Endodermal cell (in vitro differentiated cells): Measurements from ENCODE around the gene CCR2. TPM values are rescaled to one million over a fixed set of nuclear protein-coding genes. Genes with fewer than 3 reads are reported as not detected.

ENCODE experiments used
- DNase-seq: peaks from one replicate; pipeline ENCODE4 v3.0.0-alpha.2; 2017
- H3K27ac ChIP-seq: 2 replicates; pipeline ENCODE4 v1.5.1; 2013; ENCODE audit warnings: mild to moderate bottlenecking, low read depth, low read length, moderate library complexity
- H3K27me3 ChIP-seq: 2 replicates; pipeline ENCODE4 v1.6.1; 2013; ENCODE audit warnings: mild to moderate bottlenecking, low read length, moderate library complexity; ENCODE audit not compliant: insufficient read depth, control insufficient read depth, poor library complexity, severe bottlenecking
- H3K36me3 ChIP-seq: 2 replicates; pipeline ENCODE4 v1.7.0; 2013; ENCODE audit warnings: mild to moderate bottlenecking, low read length, moderate library complexity; ENCODE audit not compliant: control insufficient read depth, insufficient read depth
- H3K4me1 ChIP-seq: one replicate; pipeline ENCODE4 v1.7.0; 2013; ENCODE audit warnings: low read length; ENCODE audit not compliant: control insufficient read depth, insufficient read depth
- H3K4me3 ChIP-seq: 2 replicates; pipeline ENCODE4 v1.5.1; 2013; ENCODE audit warnings: mild to moderate bottlenecking, low read length, moderate library complexity
- H3K9ac ChIP-seq: 2 replicates; pipeline ENCODE4 v1.6.1; 2013; ENCODE audit warnings: mild to moderate bottlenecking, low read length, moderate library complexity; ENCODE audit not compliant: poor library complexity, severe bottlenecking; ENCODE audit errors: extremely low read depth
- H3K9me3 ChIP-seq: 2 replicates; pipeline ENCODE4 v1.6.1; 2013; ENCODE audit warnings: mild to moderate bottlenecking, low read length, moderate library complexity; ENCODE audit not compliant: control insufficient read depth
- H3K27ac Mint-ChIP-seq: 2 replicates; pipeline ENCODE4 v1.8.0; 2020; ENCODE audit warnings: mixed read lengths
- H3K27me3 Mint-ChIP-seq: 2 replicates; pipeline ENCODE4 v1.8.0; 2021; ENCODE audit warnings: mild to moderate bottlenecking, mixed read lengths; ENCODE audit not compliant: insufficient read depth
- H3K36me3 Mint-ChIP-seq: 2 replicates; pipeline ENCODE4 v1.8.0; 2020; ENCODE audit warnings: low read depth, mixed read lengths
- H3K4me1 Mint-ChIP-seq: 2 replicates; pipeline ENCODE4 v1.8.0; 2020; ENCODE audit warnings: mixed read lengths
- H3K4me3 Mint-ChIP-seq: 2 replicates; pipeline ENCODE4 v1.8.0; 2020; ENCODE audit warnings: mild to moderate bottlenecking, moderate library complexity, mixed read lengths
- H3K9me3 Mint-ChIP-seq: 2 replicates; pipeline ENCODE4 v1.8.0; 2020; ENCODE audit warnings: mild to moderate bottlenecking, mixed read lengths
- CTCF ChIP-seq: fragments of 200-600 bp; sonication (generic); conservative IDR thresholded peaks from 2 replicates; pipeline ENCODE4 v1.5.0; 2021; ENCODE audit warnings: antibody characterized with exemption, mild to moderate bottlenecking
- WGBS, 2 experiments: methylation state at CpG; one replicate each; pipeline versions ENCODE4 v1.1.5 to v1.1.7; 2013; ENCODE audit warnings: missing lambda C conversion rate in 2 of 2, mixed read lengths in 1 of 2; ENCODE audit not compliant: insufficient coverage in 1 of 2, insufficient read length in 1 of 2; 5-methylcytosine and 5-hydroxymethylcytosine counted together
- total RNA-seq, 2 donors: library from RNA; stranded (reverse); fragmentation: NEBNext Ultra II Directional in 1 of 2; extraction: Animal tissue kit (Norgen Biotek cat#: 25700) in 1 of 2; gene quantifications; 2 replicates in 1 of 2; 3 replicates in 1 of 2; pipeline ENCODE4 v1.2.1, GENCODE V29; 2021

The CCR2 gene
- total RNA-seq, 2 donors from 2014 or later = not detected

- Histone ChIP-seq H3K27ac (no peak within 1 kb of the TSS), H3K9me3 (peaks cover 4% of the 10 kb centered on the region), H3K4me3 (no peak within 1 kb of the TSS), H3K36me3 (no peaks in the 10 kb centered on the region), H3K9ac (no peak within 1 kb of the TSS), H3K4me1 (no peaks in the 10 kb centered on the region), H3K27me3 (no peaks in the 10 kb centered on the region)
- Mint-ChIP-seq H3K4me3 (no peak within 1 kb of the TSS), H3K9me3 (peaks cover 5% of the 10 kb centered on the region), H3K4me1 (no peaks in the 10 kb centered on the region), H3K27me3 (no peaks in the 10 kb centered on the region), H3K36me3 (no peaks in the 10 kb centered on the region), H3K27ac (no peak within 1 kb of the TSS)
- WGBS, 2 experiments = 80 to 89% methylated on average over 20 of the region's 20 CpGs
- TF ChIP-seq CTCF = no peak
- no peak for DNase-seq
Observed at GRCh38 chr3:46406788-46407611, 53.1 kb downstream of the CCR2 start, which contains the start of the genes CCR5AS and CCRL2. TSS of gene CCR5AS (minus strand) at chr3:46407066. TSS of gene CCRL2 (plus strand) at chr3:46407259. CDS start at chr3:46408080, 821 bp downstream.

DNA sequence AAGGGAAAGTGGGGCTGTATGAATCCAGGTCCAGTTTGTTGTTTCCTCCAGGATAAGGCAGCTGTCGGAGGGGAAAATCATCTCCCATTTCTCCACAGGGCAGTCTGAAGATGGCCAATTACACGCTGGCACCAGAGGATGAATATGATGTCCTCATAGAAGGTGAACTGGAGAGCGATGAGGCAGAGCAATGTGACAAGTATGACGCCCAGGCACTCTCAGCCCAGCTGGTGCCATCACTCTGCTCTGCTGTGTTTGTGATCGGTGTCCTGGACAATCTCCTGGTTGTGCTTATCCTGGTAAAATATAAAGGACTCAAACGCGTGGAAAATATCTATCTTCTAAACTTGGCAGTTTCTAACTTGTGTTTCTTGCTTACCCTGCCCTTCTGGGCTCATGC lies 54.1 kb downstream of the CCR2 start:
- Histone ChIP-seq H3K9me3 (peaks cover 1% of the 10 kb centered on the region), H3K36me3 (no peaks in the 10 kb centered on the region), H3K9ac (no peak overlapping the region), H3K27ac (no peak overlapping the region), H3K4me3 (no peak overlapping the region), H3K27me3 (no peaks in the 10 kb centered on the region), H3K4me1 (no peaks in the 10 kb centered on the region)
- Mint-ChIP-seq H3K9me3 (peaks cover 2% of the 10 kb centered on the region), H3K27me3 (no peaks in the 10 kb centered on the region), H3K27ac (no peak overlapping the region), H3K4me1 (peaks cover 2% of the 10 kb centered on the region), H3K4me3 (no peak overlapping the region), H3K36me3 (no peaks in the 10 kb centered on the region)
- 90 to 91% methylated on average over 6 to 7 of the region's 7 CpGs for WGBS, 2 experiments
- no peak for TF ChIP-seq CTCF
- no peak for DNase-seq

- Mint-ChIP-seq H3K27ac (no peak overlapping the region), H3K27me3 (no peaks in the 10 kb centered on the region), H3K4me1 (peaks cover 2% of the 10 kb centered on the region), H3K9me3 (no peaks in the 10 kb centered on the region), H3K36me3 (no peaks in the 10 kb centered on the region), H3K4me3 (no peak overlapping the region)
- Histone ChIP-seq H3K9me3 (no peaks in the 10 kb centered on the region), H3K27ac (no peak overlapping the region), H3K9ac (no peak overlapping the region), H3K4me3 (no peak overlapping the region), H3K27me3 (no peaks in the 10 kb centered on the region), H3K4me1 (no peaks in the 10 kb centered on the region), H3K36me3 (no peaks in the 10 kb centered on the region)
- no peak for DNase-seq
- WGBS, 2 experiments = 87 to 90% methylated on average over 7 of the region's 7 CpGs
- TF ChIP-seq CTCF = peak; percentile 57
Observed at GRCh38 chr3:46408853-46409252, 54.9 kb downstream of the CCR2 start.
